GM13977 (cell line): ENCODE measurements around the gene CDH23.

Experiments used
- DNase-seq: peaks from one replicate; pipeline ENCODE4 v3.0.0; 2012; ENCODE audit warnings: low spot score
- in situ Hi-C: fragments of 300-500 bp; cut with MboI; formaldehyde crosslinking; loops from one replicate; pipeline ENCODE4 v1.12.0; 2022; ENCODE audit warnings: low sequenced_read_pairs, low pct_unique_long_range_greater_than_20kb, mixed read lengths, inconsistent platforms; ENCODE audit not compliant: unreplicated experiment
- TF ChIP-seq, protein P1 (sequence below): IDR thresholded peaks from 2 replicates; pipeline ENCODE4 v1.5.1; 2012; ENCODE audit warnings: mild to moderate bottlenecking, control low read depth; ENCODE audit not compliant: insufficient read depth; ENCODE audit errors: extremely low read depth, missing control alignments

Gene CDH23

DNA sequence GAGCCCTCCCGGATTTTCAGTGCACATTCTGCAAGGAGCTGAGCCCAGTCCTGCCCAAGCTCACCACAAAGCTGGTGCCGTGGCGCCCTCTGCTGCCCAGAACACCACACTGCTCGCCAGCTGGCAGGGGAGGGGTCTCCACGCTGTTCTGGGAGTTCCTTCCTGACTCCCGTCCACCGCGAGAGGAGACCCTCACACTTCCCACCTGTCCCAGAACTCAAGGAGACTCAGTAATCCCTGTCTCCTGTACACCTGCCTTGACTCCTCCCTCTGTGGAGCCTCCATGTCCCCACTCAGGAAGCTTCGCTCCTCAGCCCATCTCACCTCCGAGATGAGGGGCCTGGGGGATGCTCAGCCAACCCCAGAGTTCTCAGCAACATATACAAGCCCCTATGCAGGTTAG is 311.6 kb downstream of the CDH23 start:
- TF ChIP-seq, protein P1, sequence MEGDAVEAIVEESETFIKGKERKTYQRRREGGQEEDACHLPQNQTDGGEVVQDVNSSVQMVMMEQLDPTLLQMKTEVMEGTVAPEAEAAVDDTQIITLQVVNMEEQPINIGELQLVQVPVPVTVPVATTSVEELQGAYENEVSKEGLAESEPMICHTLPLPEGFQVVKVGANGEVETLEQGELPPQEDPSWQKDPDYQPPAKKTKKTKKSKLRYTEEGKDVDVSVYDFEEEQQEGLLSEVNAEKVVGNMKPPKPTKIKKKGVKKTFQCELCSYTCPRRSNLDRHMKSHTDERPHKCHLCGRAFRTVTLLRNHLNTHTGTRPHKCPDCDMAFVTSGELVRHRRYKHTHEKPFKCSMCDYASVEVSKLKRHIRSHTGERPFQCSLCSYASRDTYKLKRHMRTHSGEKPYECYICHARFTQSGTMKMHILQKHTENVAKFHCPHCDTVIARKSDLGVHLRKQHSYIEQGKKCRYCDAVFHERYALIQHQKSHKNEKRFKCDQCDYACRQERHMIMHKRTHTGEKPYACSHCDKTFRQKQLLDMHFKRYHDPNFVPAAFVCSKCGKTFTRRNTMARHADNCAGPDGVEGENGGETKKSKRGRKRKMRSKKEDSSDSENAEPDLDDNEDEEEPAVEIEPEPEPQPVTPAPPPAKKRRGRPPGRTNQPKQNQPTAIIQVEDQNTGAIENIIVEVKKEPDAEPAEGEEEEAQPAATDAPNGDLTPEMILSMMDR: peak; percentile 96
- in situ Hi-C loops: loop anchor here (10.0 kb wide), 1 partner anchor 324 kb away; no protein-coding TSS in a partner anchor
- peak; percentile 82 for DNase-seq

DNA sequence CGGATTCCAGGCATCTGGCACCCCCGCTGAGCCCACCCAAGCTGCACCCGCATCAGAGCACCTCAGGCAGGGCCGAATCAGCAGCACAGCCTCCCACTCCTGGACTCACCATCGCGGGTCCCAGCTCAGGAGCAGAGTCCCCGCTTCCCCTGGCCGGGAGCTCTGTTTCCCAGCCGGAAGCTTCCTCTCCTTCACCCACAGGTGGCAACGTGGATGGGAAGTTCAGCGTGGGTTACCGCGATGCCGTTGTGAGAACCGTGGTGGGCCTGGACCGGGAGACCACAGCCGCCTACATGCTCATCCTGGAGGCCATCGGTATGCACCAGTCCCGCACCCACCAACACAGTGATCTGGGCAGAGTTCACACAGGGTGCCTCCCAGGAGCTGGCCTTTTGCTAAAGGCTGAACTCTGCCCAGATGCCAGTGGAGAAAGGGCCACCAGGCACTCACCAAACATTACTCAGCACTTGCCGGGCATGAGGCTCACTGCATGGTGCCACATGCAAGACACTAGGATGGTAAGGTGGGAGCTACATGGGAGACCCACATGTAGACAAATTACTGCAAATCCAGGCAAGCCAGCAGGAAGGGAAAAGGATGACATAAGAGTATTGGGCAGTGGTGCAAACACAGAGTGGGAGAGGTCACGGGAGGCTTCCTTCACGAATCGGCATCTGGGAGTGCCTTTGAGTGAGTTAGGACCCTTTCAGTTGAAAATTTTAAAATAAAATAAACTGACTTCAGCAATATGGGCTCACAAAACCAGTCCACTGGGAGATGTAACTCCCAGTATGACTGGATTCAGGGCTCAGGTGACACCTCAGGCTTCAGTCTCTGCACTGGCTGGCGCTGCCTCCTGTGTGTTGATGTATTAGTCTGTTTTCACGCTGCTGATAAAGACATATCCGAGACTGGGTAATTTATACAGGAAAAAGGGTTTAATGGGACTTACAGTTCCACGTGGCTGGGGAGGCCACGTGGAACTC is 312.5 kb downstream of the CDH23 start:
- TF ChIP-seq, protein P1: no peak
- in situ Hi-C loops: loop anchor here (10.0 kb wide), 1 partner anchor 324 kb away; no protein-coding TSS in a partner anchor
- DNase-seq: no peak

DNA sequence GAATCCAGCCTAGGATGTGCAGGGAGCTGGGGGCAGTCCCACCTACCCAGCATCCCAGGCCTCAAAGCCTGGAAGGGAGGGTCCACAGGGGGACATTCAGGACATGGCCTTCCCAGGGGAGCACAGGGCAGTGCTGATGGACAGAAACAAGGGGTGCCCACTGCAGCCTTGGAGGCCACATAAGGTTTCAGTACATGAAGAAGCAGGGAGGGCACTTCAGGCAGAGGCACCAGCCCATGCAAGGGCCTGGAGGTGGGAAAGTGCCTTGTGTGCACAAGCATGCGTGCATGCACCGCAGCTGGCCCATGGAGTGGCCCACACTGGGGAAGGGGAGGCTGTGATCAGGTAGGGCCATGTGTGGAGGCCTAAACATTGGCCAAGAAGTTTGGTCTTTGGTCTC is 313.8 kb downstream of the CDH23 start:
- TF ChIP-seq, protein P1: no peak
- in situ Hi-C loops: loop anchor here (10.0 kb wide), 1 partner anchor 396 kb away; the partner anchor contains the start of gene SLC29A3
- no peak for DNase-seq

DNA sequence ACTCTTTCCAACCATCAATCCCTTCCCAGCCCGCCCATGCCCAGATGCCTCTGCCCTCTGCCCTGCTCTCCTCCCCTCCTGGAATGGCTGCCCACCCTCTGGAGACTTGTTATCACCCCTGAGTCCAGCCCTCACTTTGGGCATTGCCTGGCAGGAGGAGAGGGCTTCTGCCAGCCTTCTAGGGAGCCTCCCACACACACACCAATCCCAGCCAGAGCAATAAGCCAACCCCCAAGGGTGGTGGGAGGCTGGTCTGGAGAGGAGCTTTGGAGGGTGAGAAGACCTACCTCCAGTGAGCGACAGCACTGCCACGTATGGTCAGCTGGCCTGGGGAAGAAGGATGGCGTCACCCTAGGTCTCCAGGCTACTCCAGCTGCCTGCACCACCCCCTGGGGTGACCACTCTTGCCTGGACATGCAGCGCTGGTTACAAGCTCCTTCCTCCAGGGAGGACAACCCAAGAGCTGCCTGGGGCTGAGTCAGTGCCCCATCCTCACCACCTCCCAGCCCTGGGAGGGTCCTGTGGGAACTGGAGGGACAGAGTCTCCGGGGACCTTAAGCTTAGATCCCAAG is 314.4 kb downstream of the CDH23 start:
- DNase-seq: no peak
- TF ChIP-seq, protein P1: no peak
- in situ Hi-C loops: loop anchor here (10.0 kb wide), 1 partner anchor 396 kb away; the partner anchor contains the start of gene SLC29A3

DNA sequence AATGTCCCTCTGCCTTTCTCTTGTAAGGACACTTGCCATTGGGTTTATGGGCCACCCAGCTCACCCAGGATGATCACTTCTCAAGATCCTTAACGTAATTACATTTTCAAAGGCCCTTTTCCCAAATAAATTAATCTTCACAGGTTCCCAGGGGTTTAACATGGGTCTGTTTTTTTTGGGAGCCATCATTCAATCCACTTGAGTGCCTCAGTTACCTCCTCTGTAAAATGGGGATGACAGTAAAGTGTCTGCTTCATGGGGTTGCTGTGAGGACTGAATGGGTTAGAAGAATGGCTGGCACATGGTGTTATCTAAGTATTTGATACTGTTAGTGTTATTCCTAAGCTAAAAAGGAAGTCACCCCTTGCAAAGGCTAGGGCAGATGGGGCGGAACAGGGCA is 315.4 kb downstream of the CDH23 start:
- no peak for DNase-seq
- in situ Hi-C loops: loop anchor here (10.0 kb wide), 1 partner anchor 397 kb away; the partner anchor contains the start of gene SLC29A3
- TF ChIP-seq, protein P1: no peak

DNA sequence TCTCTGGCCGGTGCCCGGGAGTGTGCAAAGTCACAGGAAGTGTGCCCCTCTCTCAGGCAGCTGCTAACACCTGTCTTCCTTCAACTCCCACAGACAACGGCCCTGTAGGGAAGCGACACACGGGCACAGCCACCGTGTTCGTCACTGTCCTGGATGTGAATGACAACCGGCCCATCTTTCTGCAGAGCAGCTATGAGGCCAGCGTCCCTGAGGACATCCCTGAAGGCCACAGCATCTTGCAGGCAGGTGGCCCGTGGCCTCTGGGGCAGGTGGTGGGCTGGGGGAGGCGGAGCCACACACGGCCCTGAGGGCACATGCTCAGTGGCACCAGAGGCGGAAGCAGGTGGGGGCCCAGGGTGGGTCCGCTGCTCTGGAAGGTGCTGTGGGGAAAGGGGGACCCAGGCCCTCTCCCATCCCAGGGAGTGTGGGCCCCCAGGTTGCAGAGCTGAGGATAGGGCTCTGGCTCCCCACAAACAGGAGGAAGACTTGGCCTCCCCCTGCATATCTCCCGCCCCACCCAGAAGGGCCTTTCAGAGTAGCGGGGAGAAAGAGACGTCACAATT is 315.9 kb downstream of the CDH23 start:
- no peak for DNase-seq
- in situ Hi-C loops: loop anchor here (10.0 kb wide), 1 partner anchor 398 kb away; the partner anchor contains the start of gene SLC29A3
- TF ChIP-seq, protein P1: no peak
